Vagina (tissue), 2 donors: Measurements from ENCODE around the gene DMRTC2. TPM values are rescaled to one million over a fixed set of nuclear protein-coding genes. Genes with fewer than 3 reads are reported as not detected.

Source experiments
- DNase-seq, 2 donors: peaks; one replicate each; pipeline ENCODE4 v3.0.0-alpha.2; 2017; ENCODE audit errors: extremely low spot score in 2 of 2
- H3K27ac ChIP-seq: fragments of 200-600 bp; sonication (generic); one replicate; pipeline ENCODE4 v1.5.1; 2019
- H3K27me3 ChIP-seq: fragments of 200-600 bp; sonication (generic); one replicate; pipeline ENCODE4 v1.5.1; 2019
- H3K36me3 ChIP-seq, 2 donors: fragments of 200-600 bp; sonication (generic); one replicate each; pipeline ENCODE4 v1.5.1; 2017 to 2019
- H3K4me1 ChIP-seq: fragments of 200-600 bp; sonication (generic); one replicate; pipeline ENCODE4 v1.5.1; 2019
- H3K4me3 ChIP-seq, 2 donors: fragments of 200-600 bp; sonication (generic); 1 replicate in 1 of 2; 2 replicates in 1 of 2; pipeline ENCODE4 v1.5.1; 2016 to 2019
- H3K9me3 ChIP-seq: fragments of 200-600 bp; sonication (generic); one replicate; pipeline ENCODE4 v1.5.1; 2019
- CTCF ChIP-seq, 3 experiments: fragments of 450-650 bp in 2 of 3; fragments of 200-600 bp in 1 of 3; sonication (generic) in 1 of 3; IDR thresholded peaks; one replicate each; pipeline ENCODE4 v1.5.1; 2017 to 2019; ENCODE audit warnings: antibody characterized with exemption in 3 of 3, mild to moderate bottlenecking in 2 of 3, moderate library complexity in 2 of 3
- POLR2A ChIP-seq, 2 donors: fragments of 450-650 bp; IDR thresholded peaks; one replicate each; pipeline ENCODE4 v1.6.1; 2017; ENCODE audit warnings: antibody characterized with exemption in 2 of 2, mild to moderate bottlenecking in 2 of 2, moderate library complexity in 2 of 2
- POLR2AphosphoS5 ChIP-seq, 2 donors: sonication (generic); formaldehyde crosslinking; IDR thresholded peaks; one replicate each; pipeline ENCODE4 v1.9.0; 2017; ENCODE audit warnings: antibody characterized with exemption in 2 of 2, mild to moderate bottlenecking in 2 of 2, low read depth in 1 of 2; ENCODE audit not compliant: insufficient read depth in 1 of 2
- intact Hi-C: fragments of 100-400 bp; cut with DNase I; formaldehyde crosslinking; loops from one replicate; pipeline ENCODE4 v1.15.1; 2023
- total RNA-seq: library from RNA; depleted of rRNA; stranded (reverse); fragments of >200 nt; gene quantifications from one replicate; pipeline ENCODE4 v1.2.3, GENCODE V29; 2016

DMRTC2 gene
- total RNA-seq, 1 donor from 2014 or later: not detected

- H3K4me3 ChIP-seq: no peak within 1 kb of the TSS
- no peak for DNase-seq
- H3K4me1 ChIP-seq: no peaks in the 10 kb centered on the region
- H3K27ac ChIP-seq: no peak within 1 kb of the TSS
- H3K27me3 ChIP-seq: no peaks in the 10 kb centered on the region
- intact Hi-C loops: no loop called here
- TF ChIP-seq POLR2A (IDR thresholded peaks at IDR 0.05) (no peak), POLR2AphosphoS5 (IDR thresholded peaks at IDR 0.05; ENCODE audit: insufficient read depth in 1 of 2, low read depth in 1 of 2) (no peak), CTCF (IDR thresholded peaks at IDR 0.05) (no peak)
- H3K36me3 ChIP-seq: no peaks in the 10 kb centered on the region
- no peaks in the 10 kb centered on the region for H3K9me3 ChIP-seq
These were observed 241 bp upstream of the DMRTC2 start, which contains the start of gene LYPD4 for GRCh38 chr19:41844601-41845000. Gene LYPD4 (minus strand): TSS chr19:41844683. CDS start chr19:41839285, 5,398 bp downstream.

GRCh38 chr19:41845051-41845590 is 279 bp downstream of the DMRTC2 start:
- Histone ChIP-seq H3K27ac (no peak overlapping the region), H3K36me3 (no peaks in the 10 kb centered on the region), H3K27me3 (no peaks in the 10 kb centered on the region), H3K4me1 (no peaks in the 10 kb centered on the region), H3K4me3 (no peak overlapping the region), H3K9me3 (no peaks in the 10 kb centered on the region)
- no peak for DNase-seq
- no peak for TF ChIP-seq POLR2A (IDR thresholded peaks at IDR 0.05)
- TF ChIP-seq CTCF (IDR thresholded peaks at IDR 0.05): no peak
- no peak for TF ChIP-seq POLR2AphosphoS5 (IDR thresholded peaks at IDR 0.05; ENCODE audit: insufficient read depth in 1 of 2, low read depth in 1 of 2)
- intact Hi-C loops: no loop called here

- TF ChIP-seq POLR2AphosphoS5 (IDR thresholded peaks at IDR 0.05; ENCODE audit: insufficient read depth in 1 of 2, low read depth in 1 of 2) (no peak), CTCF (IDR thresholded peaks at IDR 0.05) (no peak), POLR2A (IDR thresholded peaks at IDR 0.05) (no peak)
- intact Hi-C loops: no loop called here
- Histone ChIP-seq H3K27ac (no peak overlapping the region), H3K9me3 (no peaks in the 10 kb centered on the region), H3K4me1 (no peaks in the 10 kb centered on the region), H3K36me3 (no peaks in the 10 kb centered on the region), H3K27me3 (no peaks in the 10 kb centered on the region), H3K4me3 (no peak overlapping the region)
- DNase-seq: no peak
These were observed 2.7 kb downstream of the DMRTC2 start for GRCh38 chr19:41847351-41848105.

GRCh38 chr19:41848666-41849065 is 3.8 kb downstream of the DMRTC2 start:
- Histone ChIP-seq H3K4me3 (no peak overlapping the region), H3K9me3 (no peaks in the 10 kb centered on the region), H3K36me3 (no peaks in the 10 kb centered on the region), H3K4me1 (no peaks in the 10 kb centered on the region), H3K27ac (no peak overlapping the region), H3K27me3 (no peaks in the 10 kb centered on the region)
- TF ChIP-seq POLR2AphosphoS5 (IDR thresholded peaks at IDR 0.05; ENCODE audit: insufficient read depth in 1 of 2, low read depth in 1 of 2): no peak
- no peak for DNase-seq
- intact Hi-C loops: no loop called here

- H3K9me3 ChIP-seq: no peaks in the 10 kb centered on the region
- H3K4me1 ChIP-seq: no peaks in the 10 kb centered on the region
- no peak overlapping the region for H3K4me3 ChIP-seq
- TF ChIP-seq POLR2AphosphoS5 (IDR thresholded peaks at IDR 0.05; ENCODE audit: insufficient read depth in 1 of 2, low read depth in 1 of 2) (no peak), CTCF (IDR thresholded peaks at IDR 0.05) (no peak)
- DNase-seq: no peak
- H3K36me3 ChIP-seq: no peaks in the 10 kb centered on the region
- no peak overlapping the region for H3K27ac ChIP-seq
- intact Hi-C loops: no loop called here
- H3K27me3 ChIP-seq: no peaks in the 10 kb centered on the region
These were observed 4.2 kb downstream of the DMRTC2 start for GRCh38 chr19:41849067-41849466.
